ENCODE results near the gene SCYL3. TPM values are rescaled to one million over a fixed set of nuclear protein-coding genes. Genes with fewer than 3 reads are reported as not detected.

SCYL3 gene
- total RNA-seq, 1 donor from 2014 or later, result 9.2 TPM

- Mint-ChIP-seq H3K4me1 (ENCODE audit: unreplicated experiment) (peaks cover under 1% of the 10 kb centered on the region), H3K27ac (ENCODE audit: unreplicated experiment) (no peak overlapping the region)
Measured at GRCh38 chr1:169899519-169900217, 6.0 kb upstream of the SCYL3 start.

GRCh38 chr1:169896013-169896412 lies 2.3 kb upstream of the SCYL3 start:
- Mint-ChIP-seq H3K36me3 (ENCODE audit: unreplicated experiment) (no peaks in the 10 kb centered on the region), H3K9me3 (ENCODE audit: unreplicated experiment) (no peaks in the 10 kb centered on the region), H3K4me1 (ENCODE audit: unreplicated experiment) (peaks cover 22% of the 10 kb centered on the region), H3K27me3 (ENCODE audit: unreplicated experiment) (peaks cover 33% of the 10 kb centered on the region), H3K27ac (ENCODE audit: unreplicated experiment) (no peak overlapping the region), H3K4me3 (ENCODE audit: unreplicated experiment) (no peak overlapping the region)
- DNase-seq (ENCODE audit: extremely low spot score, unreplicated experiment), result no peak
- TF ChIP-seq CTCF (IDR thresholded peaks at IDR 0.05), result no peak

More at GRCh38 chr1:169899519-169900217, 6.0 kb upstream of the SCYL3 start:
- no peak for TF ChIP-seq CTCF (IDR thresholded peaks at IDR 0.05)
- no peak for DNase-seq (ENCODE audit: extremely low spot score, unreplicated experiment)
- no peaks in the 10 kb centered on the region for H3K36me3 Mint-ChIP-seq (ENCODE audit: unreplicated experiment)
- H3K9me3 Mint-ChIP-seq (ENCODE audit: unreplicated experiment), result no peaks in the 10 kb centered on the region
- H3K27me3 Mint-ChIP-seq (ENCODE audit: unreplicated experiment), result peaks cover 50% of the 10 kb centered on the region
- no peak overlapping the region for H3K4me3 Mint-ChIP-seq (ENCODE audit: unreplicated experiment)

GRCh38 chr1:169894424-169895145 lies 889 bp upstream of the SCYL3 start:
- Mint-ChIP-seq H3K4me1 (ENCODE audit: unreplicated experiment) (peaks cover 29% of the 10 kb centered on the region), H3K36me3 (ENCODE audit: unreplicated experiment) (no peaks in the 10 kb centered on the region), H3K4me3 (ENCODE audit: unreplicated experiment) (peak overlapping the region; percentile 80), H3K27ac (ENCODE audit: unreplicated experiment) (peak overlapping the region; percentile 99), H3K27me3 (ENCODE audit: unreplicated experiment) (peaks cover 21% of the 10 kb centered on the region), H3K9me3 (ENCODE audit: unreplicated experiment) (no peaks in the 10 kb centered on the region)
- no peak for TF ChIP-seq CTCF (IDR thresholded peaks at IDR 0.05)
- no peak for DNase-seq (ENCODE audit: extremely low spot score, unreplicated experiment)

- TF ChIP-seq CTCF (IDR thresholded peaks at IDR 0.05), result no peak
- Mint-ChIP-seq H3K4me3 (ENCODE audit: unreplicated experiment) (peak overlapping the region; percentile 80), H3K27ac (ENCODE audit: unreplicated experiment) (peak overlapping the region; percentile 73), H3K4me1 (ENCODE audit: unreplicated experiment) (peaks cover 31% of the 10 kb centered on the region), H3K36me3 (ENCODE audit: unreplicated experiment) (peaks cover 2% of the 10 kb centered on the region), H3K9me3 (ENCODE audit: unreplicated experiment) (no peaks in the 10 kb centered on the region), H3K27me3 (ENCODE audit: unreplicated experiment) (peaks cover 7% of the 10 kb centered on the region)
- peak; percentile 85 for DNase-seq (ENCODE audit: extremely low spot score, unreplicated experiment)
Measured at GRCh38 chr1:169892927-169893644, 610 bp downstream of the SCYL3 start.

Data from osteocyte (in vitro differentiated cells).